K562 (cell line): ENCODE data around the gene TUBB4B. TPM values are rescaled to one million over a fixed set of nuclear protein-coding genes. Genes with fewer than 3 reads are reported as not detected.
A peak's percentile ranks its signal among the peaks of the same experiment; 100 is the strongest.

ENCODE experiments used
- CSDE1 ChIP-seq, 2 experiments: fragments of 450-650 bp; IDR thresholded peaks; 2 replicates each; pipeline ENCODE4 v1.6.1; 2016; ENCODE audit warnings: mild to moderate bottlenecking in 1 of 2
- FOXK1 ChIP-seq: sonication (generic); formaldehyde crosslinking; IDR thresholded peaks from 2 replicates; pipeline ENCODE4 v1.8.0; 2022; ENCODE audit warnings: missing genetic modification reagents, mild to moderate bottlenecking, borderline replicate concordance
- GTF2F1 ChIP-seq: IDR thresholded peaks from 2 replicates; pipeline ENCODE4 v1.6.1; 2011; ENCODE audit warnings: low read depth, low read length, improper control_type of control experiment
- KAT7 ChIP-seq: sonication (generic); formaldehyde crosslinking; IDR thresholded peaks from 2 replicates; pipeline ENCODE4 v1.8.0; 2022; ENCODE audit warnings: missing genetic modification reagents, mild to moderate bottlenecking, borderline replicate concordance
- KLF10 ChIP-seq: fragments of 250-450 bp; sonication (Bioruptor Pico); IDR thresholded peaks from 2 replicates; pipeline ENCODE4 v1.6.1; 2021; ENCODE audit warnings: matching md5 sums
- MXD1 ChIP-seq: fragments of 250-450 bp; sonication (Bioruptor Pico); IDR thresholded peaks from 2 replicates; pipeline ENCODE4 v1.8.0; 2021; ENCODE audit warnings: borderline replicate concordance, mild to moderate bottlenecking, moderate library complexity; ENCODE audit not compliant: poor library complexity, severe bottlenecking
- PHTF2 ChIP-seq: fragments of 250-450 bp; sonication (Bioruptor Pico); IDR thresholded peaks from 2 replicates; pipeline ENCODE4 v1.5.0; 2021; ENCODE audit warnings: mild to moderate bottlenecking
- POLR2AphosphoS5 ChIP-seq: IDR thresholded peaks from 2 replicates; pipeline ENCODE4 v1.6.1; 2011; ENCODE audit warnings: mild to moderate bottlenecking, low read depth, low read length, moderate library complexity; ENCODE audit not compliant: control insufficient read depth, insufficient read depth
- RBM17 ChIP-seq: fragments of 200-400 bp; formaldehyde crosslinking; IDR thresholded peaks from 2 replicates; pipeline ENCODE4 v1.6.1; 2017; ENCODE audit warnings: low read depth, mild to moderate bottlenecking, low read length, borderline replicate concordance
- SREBF2 ChIP-seq: sonication (generic); formaldehyde crosslinking; IDR thresholded peaks from 2 replicates; pipeline ENCODE4 v1.4.0; 2020; ENCODE audit warnings: mild to moderate bottlenecking, missing genetic modification reagents
- ZC3H8 ChIP-seq: fragments of 450-650 bp; IDR thresholded peaks from 2 replicates; pipeline ENCODE4 v1.6.1; 2017
- polyA plus RNA-seq, 8 experiments: library from polyadenylated mRNA; depleted of rRNA in 4 of 8; stranded (reverse) in 5 of 8; unstranded in 3 of 8; fragments of >200 nt; fragmentation: Nextera tagmentation in 2 of 8; fragmentation: Illumina TruSeq in 1 of 8; extraction: Ambion mirVana in 2 of 8; extraction: Trizol in 1 of 8; gene quantifications; 2 replicates each; pipeline versions ENCODE4 v1.2.1 to v1.2.3, GENCODE V29; 2011 to 2014; ENCODE audit warnings: inconsistent platforms in 1 of 8, missing spikeins in 1 of 8
- total RNA-seq, 7 experiments: library from RNA; depleted of rRNA in 6 of 7; stranded (reverse); fragments of >200 nt in 6 of 7; fragmentation: Illumina TruSeq in 2 of 7; extraction: Trizol in 2 of 7; gene quantifications; 2 replicates each; pipeline versions ENCODE4 v1.2.1 to v1.2.3, GENCODE V29; 2011 to 2021; ENCODE audit warnings: low replicate concordance in 1 of 7

TUBB4B gene
- total and polyA plus RNA-seq, 9 of the 15 experiments (the other 6 are each of a cell fraction or from before 2014, with no cell fraction given): 24.1 to 443 (median 268) TPM

GRCh38 chr9:137242269-137243203 lies 1.4 kb downstream of the TUBB4B start (continued):
- TF ChIP-seq PHTF2 (CRISPR knock-in tag) (no peak), POLR2AphosphoS5 (peak; percentile 47; the same call in 1 of the 2 replicates), RBM17 (no peak), ZC3H8 (no peak), GTF2F1 (no peak), KLF10 (CRISPR knock-in tag) (no peak), SREBF2 (CRISPR knock-in tag) (no peak), FOXK1 (CRISPR knock-in tag) (0 out of 2 replicates have a peak, but pooled peaks have one; percentile 4), CSDE1 (IDR thresholded peaks at IDR 0.05) (no peak), MXD1 (CRISPR knock-in tag) (no peak), KAT7 (peak; percentile 29; the same call in 1 of the 2 replicates)
